ENCODE measurements around the gene NR5A2.
A peak's percentile ranks its signal among the peaks of the same experiment; 100 is the strongest.

Gene NR5A2

GRCh38 chr1:200128944-200129879 is 101.7 kb downstream of the NR5A2 start:
- peak; percentile 22 for DNase-seq

- DNase-seq, result peak; percentile 18
Measured at GRCh38 chr1:200130552-200130951, 103.0 kb downstream of the NR5A2 start.

GRCh38 chr1:200131551-200132125 is 104.1 kb downstream of the NR5A2 start:
- DNase-seq, result no peak

- no peak for DNase-seq
Measured at GRCh38 chr1:200133123-200133522, 105.6 kb downstream of the NR5A2 start.

- DNase-seq, result no peak
Measured at GRCh38 chr1:200134116-200134515, 106.6 kb downstream of the NR5A2 start.

- DNase-seq, result no peak
Measured at GRCh38 chr1:200136384-200136783, 108.9 kb downstream of the NR5A2 start.

- peak; percentile 25 for DNase-seq
Measured at GRCh38 chr1:200139661-200140250, 112.2 kb downstream of the NR5A2 start.

- DNase-seq, result no peak
Measured at GRCh38 chr1:200143347-200143746, 115.8 kb downstream of the NR5A2 start.

GRCh38 chr1:200146100-200146499 is 118.6 kb downstream of the NR5A2 start:
- DNase-seq, result no peak

- DNase-seq, result no peak
Measured at GRCh38 chr1:200147094-200147493, 119.6 kb downstream of the NR5A2 start.

- DNase-seq, result no peak
Measured at GRCh38 chr1:200147742-200148141, 120.2 kb downstream of the NR5A2 start.

- no peak for DNase-seq
Measured at GRCh38 chr1:200150006-200150405, 122.5 kb downstream of the NR5A2 start.

GRCh38 chr1:200150721-200151120 is 123.2 kb downstream of the NR5A2 start:
- no peak for DNase-seq

GRCh38 chr1:200152336-200152735 is 124.8 kb downstream of the NR5A2 start:
- no peak for DNase-seq

- no peak for DNase-seq
Measured at GRCh38 chr1:200153277-200154055, 126.0 kb downstream of the NR5A2 start.

- DNase-seq, result no peak
Measured at GRCh38 chr1:200154069-200154767, 126.7 kb downstream of the NR5A2 start.

- no peak for DNase-seq
Measured at GRCh38 chr1:200157715-200158114, 130.2 kb downstream of the NR5A2 start.

GRCh38 chr1:200161801-200162200 is 134.3 kb downstream of the NR5A2 start:
- no peak for DNase-seq

GRCh38 chr1:200162258-200162657 is 134.7 kb downstream of the NR5A2 start:
- no peak for DNase-seq

GRCh38 chr1:200162877-200163276 is 135.4 kb downstream of the NR5A2 start:
- DNase-seq, result no peak

- no peak for DNase-seq
Measured at GRCh38 chr1:200163911-200164310, 136.4 kb downstream of the NR5A2 start.

GRCh38 chr1:200165493-200166220 is 138.1 kb downstream of the NR5A2 start:
- no peak for DNase-seq
